H1 (cell line): ENCODE measurements around the gene PCDH18. TPM values are rescaled to one million over a fixed set of nuclear protein-coding genes. Genes with fewer than 3 reads are reported as not detected.
A peak's percentile ranks its signal among the peaks of the same experiment; 100 is the strongest.

Experiments
- CTCF ChIA-PET: fragments of 300-600 bp; sonication (Branson Sonifier 250); formaldehyde crosslinking; loops from one replicate; lab custom pipeline; 2021; ENCODE audit not compliant: partially characterized antibody; lab: Charles Lee
- POLR2A ChIA-PET: fragments of 300-600 bp; sonication (Branson Sonifier 250); formaldehyde crosslinking; loops from one replicate; lab custom pipeline; 2021; ENCODE audit warnings: inconsistent platforms; ENCODE audit not compliant: partially characterized antibody; lab: Charles Lee
- DNase-seq, 2 experiments: peaks; one replicate each; pipeline versions ENCODE4 v3.0.0 to v3.0.0-alpha.2; 2010 to 2022; ENCODE audit warnings: low spot score in 2 of 2, low read depth in 1 of 2, mixed read lengths in 1 of 2
- FAIRE-seq: peaks from 2 replicates; lab custom pipeline; 2011; peaks lifted over from hg19 to GRCh38; lab: Jason Lieb, UNC
- H2AFZ ChIP-seq: 2 replicates; pipeline ENCODE4 v1.8.1; 2012; ENCODE audit warnings: low read length, inconsistent platforms
- H2AK5ac ChIP-seq: 2 replicates; pipeline ENCODE4 v1.6.1; 2013; ENCODE audit warnings: low read depth, low read length
- H2BK120ac ChIP-seq: replicated peaks from 2 replicates; pipeline ENCODE3; 2013; ENCODE audit warnings: low read depth, low read length, inconsistent platforms
- H2BK12ac ChIP-seq: 2 replicates; pipeline ENCODE4 v1.6.1; 2013; ENCODE audit warnings: low read depth, low read length
- H2BK15ac ChIP-seq: 2 replicates; pipeline ENCODE4 v1.6.1; 2013; ENCODE audit warnings: low read length
- H2BK20ac ChIP-seq: 2 replicates; pipeline ENCODE4 v1.6.1; 2013; ENCODE audit warnings: low read length
- H2BK5ac ChIP-seq: 2 replicates; pipeline ENCODE4 v1.6.1; 2013; ENCODE audit warnings: low read depth, low read length
- H3K14ac ChIP-seq: 2 replicates; pipeline ENCODE4 v1.6.1; 2013; ENCODE audit warnings: inconsistent platforms; ENCODE audit not compliant: insufficient read length
- H3K18ac ChIP-seq: 2 replicates; pipeline ENCODE4 v1.6.1; 2013; ENCODE audit warnings: low read length; ENCODE audit errors: extremely low read depth
- H3K23ac ChIP-seq: 2 replicates; pipeline ENCODE4 v1.6.1; 2013; ENCODE audit warnings: inconsistent platforms; ENCODE audit not compliant: insufficient read length
- H3K23me2 ChIP-seq: 2 replicates; pipeline ENCODE4 v1.6.1; 2013; ENCODE audit warnings: low read depth, low read length
- H3K27ac ChIP-seq: 2 replicates; pipeline ENCODE4 v1.6.1; 2011; ENCODE audit warnings: low read depth, low read length, inconsistent platforms
- H3K27me3 ChIP-seq, 4 experiments: replicated peaks in 1 of 4; 1 replicate in 1 of 4; 2 replicates in 3 of 4; pipeline versions ENCODE4 v1.6.1 to v1.8.1; 2011 to 2013; ENCODE audit warnings: low read length in 3 of 4, mild to moderate bottlenecking in 3 of 4, inconsistent platforms in 2 of 4, mixed read lengths in 2 of 4, moderate library complexity in 1 of 4; ENCODE audit not compliant: control insufficient read depth in 3 of 4, insufficient read depth in 3 of 4; ENCODE audit errors: extremely low read depth in 1 of 4
- H3K36me3 ChIP-seq, 4 experiments: 2 replicates each; pipeline versions ENCODE4 v1.6.1 to v1.8.1; 2011 to 2013; ENCODE audit warnings: mild to moderate bottlenecking in 4 of 4, low read length in 3 of 4, moderate library complexity in 2 of 4, control low read depth in 1 of 4, inconsistent platforms in 1 of 4; ENCODE audit not compliant: insufficient read depth in 4 of 4, control insufficient read depth in 2 of 4
- H3K4ac ChIP-seq: replicated peaks from 2 replicates; pipeline ENCODE3; 2013; ENCODE audit warnings: low read length, low read depth, mixed read lengths, inconsistent platforms; ENCODE audit not compliant: insufficient read length
- H3K4me1 ChIP-seq, 4 experiments: replicated peaks in 1 of 4; 1 replicate in 1 of 4; 2 replicates in 3 of 4; pipeline versions ENCODE4 v1.6.1 to v1.8.1; 2011 to 2013; ENCODE audit warnings: low read length in 3 of 4, inconsistent platforms in 2 of 4, mixed read lengths in 1 of 4; ENCODE audit not compliant: insufficient read depth in 4 of 4, control insufficient read depth in 3 of 4
- H3K4me2 ChIP-seq, 2 experiments: 2 replicates each; pipeline versions ENCODE4 v1.6.1 to v1.8.1; 2011 to 2013; ENCODE audit warnings: low read depth in 2 of 2, low read length in 2 of 2, control low read depth in 1 of 2, inconsistent platforms in 1 of 2, mild to moderate bottlenecking in 1 of 2; ENCODE audit not compliant: insufficient read depth in 1 of 2
- H3K4me3 ChIP-seq, 4 experiments: fragments of 200-600, 300-600 bp in 1 of 4; sonication (generic), shearing (Covaris generic), sonication (Bioruptor Twin) in 1 of 4; 2 replicates each; pipeline versions ENCODE4 v1.5.1 to v1.8.1; 2011 to 2016; ENCODE audit warnings: low read length in 4 of 4, low read depth in 3 of 4, control low read depth in 2 of 4, inconsistent platforms in 2 of 4, mild to moderate bottlenecking in 2 of 4, mixed read lengths in 1 of 4, moderate library complexity in 1 of 4; ENCODE audit not compliant: insufficient read depth in 2 of 4; ENCODE audit errors: extremely low read depth in 1 of 4
- H3K56ac ChIP-seq: replicated peaks from 2 replicates; pipeline ENCODE3; 2013; ENCODE audit warnings: low read depth, mild to moderate bottlenecking, mixed read lengths, low read length, inconsistent platforms; ENCODE audit not compliant: insufficient read length
- H3K79me1 ChIP-seq: 2 replicates; pipeline ENCODE4 v1.6.1; 2013; ENCODE audit warnings: low read depth, low read length, control low read depth
- H3K79me2 ChIP-seq, 2 experiments: 2 replicates each; pipeline versions ENCODE4 v1.6.1 to v1.8.1; 2012 to 2013; ENCODE audit warnings: low read length in 2 of 2, mild to moderate bottlenecking in 2 of 2, inconsistent platforms in 1 of 2; ENCODE audit not compliant: insufficient read depth in 2 of 2, control insufficient read depth in 1 of 2
- H3K9ac ChIP-seq, 4 experiments: replicated peaks in 1 of 4; 1 replicate in 1 of 4; 2 replicates in 3 of 4; pipeline versions ENCODE4 v1.6.1 to v1.8.1; 2011 to 2013; ENCODE audit warnings: low read depth in 3 of 4, low read length in 3 of 4, control low read depth in 2 of 4, mild to moderate bottlenecking in 2 of 4, moderate library complexity in 2 of 4, inconsistent platforms in 1 of 4; ENCODE audit errors: extremely low read depth in 1 of 4
- H3K9me3 ChIP-seq, 2 experiments: 2 replicates each; pipeline versions ENCODE4 v1.6.1 to v1.8.1; 2012 to 2013; ENCODE audit warnings: mild to moderate bottlenecking in 2 of 2, moderate library complexity in 2 of 2, control low read depth in 1 of 2, inconsistent platforms in 1 of 2, low read depth in 1 of 2, low read length in 1 of 2, mixed read lengths in 1 of 2; ENCODE audit not compliant: insufficient read depth in 2 of 2
- H4K20me1 ChIP-seq, 2 experiments: replicated peaks in 1 of 2; 2 replicates each; pipeline versions ENCODE3 to v1.8.1; 2011 to 2013; ENCODE audit warnings: inconsistent platforms in 2 of 2, low read length in 2 of 2, mild to moderate bottlenecking in 1 of 2; ENCODE audit not compliant: insufficient read depth in 2 of 2, control insufficient read depth in 1 of 2
- H4K5ac ChIP-seq: 2 replicates; pipeline ENCODE4 v1.6.1; 2013; ENCODE audit warnings: low read length, low read depth, mixed read lengths, inconsistent platforms; ENCODE audit not compliant: insufficient read length
- H4K8ac ChIP-seq: 2 replicates; pipeline ENCODE4 v1.8.0; 2013; ENCODE audit warnings: mild to moderate bottlenecking, moderate library complexity, low read length, inconsistent platforms; ENCODE audit not compliant: insufficient read depth; ENCODE audit errors: extremely low read depth
- H4K91ac ChIP-seq: replicated peaks from 2 replicates; pipeline ENCODE3; 2013; ENCODE audit warnings: low read length, mixed read lengths, inconsistent platforms; ENCODE audit not compliant: insufficient read length
- CEBPB ChIP-seq: IDR thresholded peaks from 2 replicates; pipeline ENCODE4 v1.6.1; 2012; ENCODE audit warnings: low read depth, low read length
- CHD2 ChIP-seq: IDR thresholded peaks from 2 replicates; pipeline ENCODE4 v1.6.1; 2012; ENCODE audit warnings: low read length, improper control_type of control experiment
- CTCF ChIP-seq, 3 experiments: IDR thresholded peaks; 1 replicate in 2 of 3; 2 replicates in 1 of 3; pipeline versions ENCODE4 v1.5.1 to v1.6.1; 2011; ENCODE audit warnings: low read length in 3 of 3, mild to moderate bottlenecking in 3 of 3, inconsistent platforms in 2 of 3, low read depth in 1 of 3, moderate library complexity in 1 of 3; ENCODE audit not compliant: insufficient read depth in 1 of 3; ENCODE audit errors: control extremely low read depth in 1 of 3
- PHF8 ChIP-seq: fragments of 200-600 bp; sonication (generic); conservative IDR thresholded peaks from 2 replicates; pipeline ENCODE4 v1.7.1; 2012; ENCODE audit warnings: low read depth, mild to moderate bottlenecking, inconsistent platforms, low read length, moderate library complexity
- RXRA ChIP-seq: IDR thresholded peaks from 2 replicates; pipeline ENCODE4 v1.6.1; 2011; ENCODE audit warnings: low read depth, mild to moderate bottlenecking, low read length, moderate library complexity; ENCODE audit not compliant: insufficient read depth
- SUZ12 ChIP-seq: fragments of 200-600 bp; sonication (generic); IDR thresholded peaks from 2 replicates; pipeline ENCODE4 v1.6.1; 2012; ENCODE audit warnings: mild to moderate bottlenecking, inconsistent platforms, low read length, moderate library complexity, mixed read lengths
- WGBS, 2 experiments: shearing (Covaris generic) in 1 of 2; methylation state at CpG; one replicate each; pipeline versions ENCODE4 v1.1.6 to v1.1.7; 2013 to 2015; ENCODE audit warnings: low lambda C conversion rate in 2 of 2, mixed read lengths in 2 of 2, inconsistent platforms in 1 of 2, low coverage in 1 of 2, missing lambda C conversion rate in 1 of 2; ENCODE audit not compliant: insufficient replicate concordance in 2 of 2, insufficient coverage in 1 of 2, insufficient read length in 1 of 2; ENCODE audit errors: extremely low coverage in 1 of 2, missing lambda C conversion rate in 1 of 2; 5-methylcytosine and 5-hydroxymethylcytosine counted together
- polyA plus RNA-seq, 7 experiments: library from polyadenylated mRNA; depleted of rRNA in 3 of 7; stranded (reverse) in 5 of 7; unstranded in 2 of 7; fragments of >200 nt in 5 of 7; fragments of 200-250 nt in 2 of 7; gene quantifications; 1 replicate in 5 of 7; 2 replicates in 1 of 7; 4 replicates in 1 of 7; pipeline versions ENCODE4 v1.2.1 to v1.2.3, GENCODE V29; 2011 to 2013; ENCODE audit warnings: missing spikeins in 2 of 7, mixed read lengths in 2 of 7
- total RNA-seq: library from RNA; stranded (reverse); fragmentation: NEBNext Ultra II Directional; extraction: Animal tissue kit (Norgen Biotek cat#: 25700); gene quantifications from 2 replicates; pipeline ENCODE4 v1.2.1, GENCODE V29; 2021

Gene PCDH18
- total and polyA plus RNA-seq, 2 of the 8 experiments (the other 6 are each of a cell fraction or from before 2014, with no cell fraction given) = 28.8 to 41.8 TPM

- no peak for FAIRE-seq
- no peak overlapping the region for H3K4me3 ChIP-seq
- POLR2A ChIA-PET = no interaction called here
Measured at GRCh38 chr4:137514406-137515111, 17.7 kb downstream of the PCDH18 start.

More at GRCh38 chr4:137514406-137515111, 17.7 kb downstream of the PCDH18 start:
- 0 out of 2 replicates have a peak overlapping the region, but pooled peaks have one; percentile 26 for H2AFZ ChIP-seq
- no peak overlapping the region for H2BK12ac ChIP-seq
- CTCF ChIA-PET = no interaction called here
- no peak overlapping the region for H2BK15ac ChIP-seq
- no peak overlapping the region for H3K18ac ChIP-seq
- H3K79me2 ChIP-seq = no peaks in the 10 kb centered on the region
- TF ChIP-seq PHF8 (no peak), SUZ12 (no peak), CTCF (IDR thresholded peaks at IDR 0.05; ENCODE audit: control extremely low read depth in 1 of 3, insufficient read depth in 1 of 3, low read depth in 1 of 3, low read length in 3 of 3) (no peak), CEBPB (no peak), RXRA (no peak), CHD2 (no peak)
- no peak overlapping the region for H2BK20ac ChIP-seq
- no peak overlapping the region for H2BK120ac ChIP-seq
- H3K4me1 ChIP-seq = peaks cover 0 to 14% (median 1%) of the 10 kb centered on the region in 4 experiments; a peak in 3 of 7 replicates
- no peak overlapping the region for H4K5ac ChIP-seq
- no peak overlapping the region for H3K23ac ChIP-seq
- no peak overlapping the region for H3K4me2 ChIP-seq
- H4K8ac ChIP-seq = no peak overlapping the region
- no peaks in the 10 kb centered on the region for H3K36me3 ChIP-seq
- no peaks in the 10 kb centered on the region for H3K27me3 ChIP-seq
- no peak overlapping the region for H4K91ac ChIP-seq
- H3K56ac ChIP-seq = no peak overlapping the region
- no peak overlapping the region for H2AK5ac ChIP-seq
- no peaks in the 10 kb centered on the region for H3K9me3 ChIP-seq
- no peak overlapping the region for H3K4ac ChIP-seq
- no peaks in the 10 kb centered on the region for H4K20me1 ChIP-seq
- H3K14ac ChIP-seq = no peak overlapping the region
- no peak for DNase-seq
- no peak overlapping the region for H3K9ac ChIP-seq
- WGBS, 2 experiments = 90% methylated on average over 3 of the region's 3 CpGs; no CpG with 5 or more reads in 1 of the 2 experiments
- no peaks in the 10 kb centered on the region for H3K23me2 ChIP-seq
- no peaks in the 10 kb centered on the region for H3K79me1 ChIP-seq
- H2BK5ac ChIP-seq = no peak overlapping the region
- H3K27ac ChIP-seq = no peak overlapping the region
